H9 (cell line): Measurements from ENCODE around the gene ZNF350. TPM values are rescaled to one million over a fixed set of nuclear protein-coding genes. Genes with fewer than 3 reads are reported as not detected.

ENCODE experiments used
- DNase-seq: peaks from one replicate; pipeline ENCODE4 v3.0.0-alpha.2; 2017
- H2AFZ ChIP-seq: one replicate; pipeline ENCODE4 v1.6.1; 2013; ENCODE audit warnings: mild to moderate bottlenecking, low read length, control low read depth, moderate library complexity
- H2AK5ac ChIP-seq: 2 replicates; pipeline ENCODE4 v1.6.1; 2013; ENCODE audit warnings: low read length, control low read depth, mixed read lengths; ENCODE audit not compliant: insufficient read length
- H2BK120ac ChIP-seq: one replicate; pipeline ENCODE4 v1.6.1; 2013; ENCODE audit warnings: low read depth, mild to moderate bottlenecking, low read length, control low read depth, inconsistent platforms; ENCODE audit not compliant: poor library complexity, severe bottlenecking
- H2BK12ac ChIP-seq: 2 replicates; pipeline ENCODE4 v1.6.1; 2013; ENCODE audit warnings: low read length, control low read depth, mixed read lengths, low read depth; ENCODE audit not compliant: insufficient read length
- H2BK15ac ChIP-seq: 2 replicates; pipeline ENCODE4 v1.6.1; 2013; ENCODE audit warnings: low read depth, low read length, control low read depth
- H2BK20ac ChIP-seq: one replicate; pipeline ENCODE4 v1.6.1; 2013; ENCODE audit warnings: low read depth, mild to moderate bottlenecking, low read length, control low read depth, inconsistent platforms; ENCODE audit not compliant: poor library complexity, severe bottlenecking
- H2BK5ac ChIP-seq: 2 replicates; pipeline ENCODE4 v1.6.1; 2013; ENCODE audit warnings: low read length, control low read depth, mixed read lengths; ENCODE audit not compliant: insufficient read length
- H3K14ac ChIP-seq: 2 replicates; pipeline ENCODE4 v1.6.1; 2013; ENCODE audit warnings: low read length, control low read depth; ENCODE audit not compliant: insufficient read depth
- H3K18ac ChIP-seq: 2 replicates; pipeline ENCODE4 v1.6.1; 2013; ENCODE audit warnings: low read depth, mild to moderate bottlenecking, mixed read lengths, low read length, control low read depth; ENCODE audit not compliant: insufficient read length
- H3K23ac ChIP-seq: 2 replicates; pipeline ENCODE4 v1.6.1; 2013; ENCODE audit warnings: low read length, control low read depth, mixed read lengths, low read depth; ENCODE audit not compliant: insufficient read length
- H3K23me2 ChIP-seq: 2 replicates; pipeline ENCODE4 v1.6.1; 2013; ENCODE audit warnings: low read depth, mild to moderate bottlenecking, mixed read lengths, low read length, control low read depth; ENCODE audit not compliant: insufficient read length, poor library complexity, severe bottlenecking
- H3K27ac ChIP-seq: 2 replicates; pipeline ENCODE4 v1.5.1; 2013; ENCODE audit warnings: low read length, control low read depth, mixed read lengths, low read depth; ENCODE audit not compliant: insufficient read length
- H3K27me3 ChIP-seq: 2 replicates; pipeline ENCODE4 v1.6.1; 2013; ENCODE audit warnings: low read length, control low read depth, inconsistent platforms; ENCODE audit not compliant: insufficient read depth
- H3K4ac ChIP-seq: 2 replicates; pipeline ENCODE4 v1.6.1; 2013; ENCODE audit warnings: low read depth, mild to moderate bottlenecking, control low read depth, inconsistent platforms, low read length, moderate library complexity
- H3K4me1 ChIP-seq: 2 replicates; pipeline ENCODE4 v1.6.1; 2013; ENCODE audit warnings: low read length, control low read depth, inconsistent platforms; ENCODE audit not compliant: insufficient read depth
- H3K4me2 ChIP-seq: 2 replicates; pipeline ENCODE4 v1.6.1; 2013; ENCODE audit warnings: low read length, control low read depth, mixed read lengths; ENCODE audit not compliant: insufficient read length, insufficient read depth
- H3K56ac ChIP-seq: 2 replicates; pipeline ENCODE4 v1.6.1; 2013; ENCODE audit warnings: low read depth, mild to moderate bottlenecking, mixed read lengths, low read length, control low read depth; ENCODE audit not compliant: insufficient read length
- H3K79me1 ChIP-seq: 2 replicates; pipeline ENCODE4 v1.6.1; 2013; ENCODE audit warnings: low read depth, mild to moderate bottlenecking, moderate library complexity, low read length, control low read depth, inconsistent platforms; ENCODE audit not compliant: insufficient read depth, poor library complexity, severe bottlenecking
- H3K79me2 ChIP-seq: 2 replicates; pipeline ENCODE4 v1.6.1; 2013; ENCODE audit warnings: low read length, control low read depth, inconsistent platforms; ENCODE audit not compliant: insufficient read depth
- H3K9ac ChIP-seq: 2 replicates; pipeline ENCODE4 v1.6.1; 2013; ENCODE audit warnings: low read length, control low read depth, mixed read lengths; ENCODE audit not compliant: insufficient read length; ENCODE audit errors: extremely low read depth
- H3K9me3 ChIP-seq: one replicate; pipeline ENCODE4 v1.6.1; 2013; ENCODE audit warnings: low read depth, low read length, inconsistent platforms; ENCODE audit not compliant: control insufficient read depth
- H3T11ph ChIP-seq: one replicate; pipeline ENCODE4 v1.6.1; 2013; ENCODE audit warnings: mild to moderate bottlenecking, low read length, control low read depth, inconsistent platforms
- H4K20me1 ChIP-seq: one replicate; pipeline ENCODE4 v1.6.1; 2013; ENCODE audit not compliant: control insufficient read depth, insufficient read length, insufficient read depth
- H4K5ac ChIP-seq: 2 replicates; pipeline ENCODE4 v1.6.1; 2013; ENCODE audit warnings: low read depth, mild to moderate bottlenecking, mixed read lengths, low read length, control low read depth; ENCODE audit not compliant: insufficient read length
- H4K8ac ChIP-seq: replicated peaks from 2 replicates; pipeline ENCODE4 v1.6.1; 2013; ENCODE audit warnings: low read length, control low read depth, mixed read lengths, low read depth; ENCODE audit not compliant: insufficient read length
- H4K91ac ChIP-seq: 2 replicates; pipeline ENCODE4 v1.6.1; 2013; ENCODE audit warnings: low read depth, mild to moderate bottlenecking, moderate library complexity, mixed read lengths, low read length, control low read depth; ENCODE audit not compliant: insufficient read length
- H3K27ac Mint-ChIP-seq, 3 experiments: 2 replicates in 2 of 3; 3 replicates in 1 of 3; pipeline ENCODE4 v1.8.0; 2020 to 2021; ENCODE audit warnings: mixed read lengths in 3 of 3, mild to moderate bottlenecking in 1 of 3, moderate library complexity in 1 of 3
- H3K27me3 Mint-ChIP-seq: 2 replicates; pipeline ENCODE4 v1.8.0; 2021; ENCODE audit warnings: low read depth, mild to moderate bottlenecking, moderate library complexity, mixed read lengths
- H3K36me3 Mint-ChIP-seq, 3 experiments: 2 replicates in 2 of 3; 3 replicates in 1 of 3; pipeline ENCODE4 v1.8.0; 2020 to 2021; ENCODE audit warnings: low read depth in 3 of 3, mixed read lengths in 3 of 3; ENCODE audit not compliant: insufficient read depth in 1 of 3
- H3K4me1 Mint-ChIP-seq, 2 experiments: 2 replicates each; pipeline ENCODE4 v1.8.0; 2020; ENCODE audit warnings: mixed read lengths in 2 of 2
- H3K4me3 Mint-ChIP-seq, 2 experiments: 2 replicates in 1 of 2; 3 replicates in 1 of 2; pipeline ENCODE4 v1.8.0; 2020 to 2021; ENCODE audit warnings: mild to moderate bottlenecking in 2 of 2, mixed read lengths in 2 of 2, moderate library complexity in 1 of 2
- H3K9me3 Mint-ChIP-seq, 2 experiments: 2 replicates in 1 of 2; 3 replicates in 1 of 2; pipeline ENCODE4 v1.8.0; 2020; ENCODE audit warnings: mild to moderate bottlenecking in 2 of 2, mixed read lengths in 2 of 2, moderate library complexity in 1 of 2
- WGBS: extraction: QIAGEN DNeasy Blood & Tissue Kit; methylation state at CpG from one replicate; pipeline ENCODE4 v1.1.7; 2013; ENCODE audit warnings: missing lambda C conversion rate, low lambda C conversion rate, mixed read lengths; ENCODE audit not compliant: insufficient read length; ENCODE audit errors: extremely low coverage; 5-methylcytosine and 5-hydroxymethylcytosine counted together
- total RNA-seq: library from RNA; stranded (reverse); gene quantifications from 2 replicates; pipeline ENCODE4 v1.2.1, GENCODE V29; 2021
- TF ChIP-seq, protein P1 (sequence below): fragments of 200-600 bp; sonication (generic); conservative IDR thresholded peaks from 3 replicates; pipeline ENCODE4 v1.8.0; 2021; ENCODE audit warnings: antibody characterized with exemption, mild to moderate bottlenecking

The ZNF350 gene
- total RNA-seq, 1 experiment from 2014 or later: 12.9 TPM

- peak within 1 kb of the TSS; percentile 100 for H3K4me3 Mint-ChIP-seq
- Histone ChIP-seq H3K27ac (peak within 1 kb of the TSS; percentile 94), H3K4me1 (peaks cover 3% of the 10 kb centered on the region; the same call in 1 of the 2 replicates), H3K9me3 (peaks cover 30% of the 10 kb centered on the region), H3K79me2 (peaks cover 8% of the 10 kb centered on the region), H2AK5ac (no peak within 1 kb of the TSS), H2BK5ac (peak within 1 kb of the TSS; percentile 92), H4K91ac (no peak within 1 kb of the TSS), H3K23me2 (no peaks in the 10 kb centered on the region), H2BK20ac (no peak within 1 kb of the TSS), H3K9ac (peak within 1 kb of the TSS; percentile 93), H2BK15ac (no peak within 1 kb of the TSS), H2AFZ (peak within 1 kb of the TSS; percentile 81), H4K5ac (peak within 1 kb of the TSS; percentile 99), H4K20me1 (no peaks in the 10 kb centered on the region), H3K4me2 (peak within 1 kb of the TSS; percentile 80), H2BK120ac (no peak within 1 kb of the TSS), H3K27me3 (no peaks in the 10 kb centered on the region), H3K56ac (peak within 1 kb of the TSS; percentile 95), H3K79me1 (peaks cover 6% of the 10 kb centered on the region), H4K8ac (no peak within 1 kb of the TSS), H3K23ac (peak within 1 kb of the TSS; percentile 56), H3K18ac (peak within 1 kb of the TSS; percentile 98), H3T11ph (no peak within 1 kb of the TSS), H3K4ac (no peak within 1 kb of the TSS), H2BK12ac (peak within 1 kb of the TSS; percentile 18), H3K14ac (peak within 1 kb of the TSS; percentile 99)
- H3K27ac Mint-ChIP-seq: peak within 1 kb of the TSS; percentile 99 to 100 (median 100)
- TF ChIP-seq, protein P1, sequence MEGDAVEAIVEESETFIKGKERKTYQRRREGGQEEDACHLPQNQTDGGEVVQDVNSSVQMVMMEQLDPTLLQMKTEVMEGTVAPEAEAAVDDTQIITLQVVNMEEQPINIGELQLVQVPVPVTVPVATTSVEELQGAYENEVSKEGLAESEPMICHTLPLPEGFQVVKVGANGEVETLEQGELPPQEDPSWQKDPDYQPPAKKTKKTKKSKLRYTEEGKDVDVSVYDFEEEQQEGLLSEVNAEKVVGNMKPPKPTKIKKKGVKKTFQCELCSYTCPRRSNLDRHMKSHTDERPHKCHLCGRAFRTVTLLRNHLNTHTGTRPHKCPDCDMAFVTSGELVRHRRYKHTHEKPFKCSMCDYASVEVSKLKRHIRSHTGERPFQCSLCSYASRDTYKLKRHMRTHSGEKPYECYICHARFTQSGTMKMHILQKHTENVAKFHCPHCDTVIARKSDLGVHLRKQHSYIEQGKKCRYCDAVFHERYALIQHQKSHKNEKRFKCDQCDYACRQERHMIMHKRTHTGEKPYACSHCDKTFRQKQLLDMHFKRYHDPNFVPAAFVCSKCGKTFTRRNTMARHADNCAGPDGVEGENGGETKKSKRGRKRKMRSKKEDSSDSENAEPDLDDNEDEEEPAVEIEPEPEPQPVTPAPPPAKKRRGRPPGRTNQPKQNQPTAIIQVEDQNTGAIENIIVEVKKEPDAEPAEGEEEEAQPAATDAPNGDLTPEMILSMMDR: peak; percentile 48; the same call in 2 of the 3 replicates
- no CpG with 5 or more reads among the region's 52 CpGs for WGBS
- H3K27me3 Mint-ChIP-seq: peaks cover 8% of the 10 kb centered on the region
- peak; percentile 93 for DNase-seq
- peaks cover 48 to 70% of the 10 kb centered on the region in 2 experiments for H3K9me3 Mint-ChIP-seq
- peaks cover 49 to 74% (median 72%) of the 10 kb centered on the region in 3 experiments for H3K36me3 Mint-ChIP-seq
- H3K4me1 Mint-ChIP-seq: peaks cover 14 to 16% of the 10 kb centered on the region in 2 experiments
Observed at GRCh38 chr19:51926784-51927741, 59.6 kb downstream of the ZNF350 start, which contains the start of gene ZNF613. Gene ZNF613, plus strand, starts transcription at chr19:51927472. Its CDS starts 8,749 bp downstream, at chr19:51936221.
